Measurements from ENCODE around the gene RSAD1.
A peak's percentile ranks its signal among the peaks of the same experiment; 100 is the strongest.

The RSAD1 gene

DNA sequence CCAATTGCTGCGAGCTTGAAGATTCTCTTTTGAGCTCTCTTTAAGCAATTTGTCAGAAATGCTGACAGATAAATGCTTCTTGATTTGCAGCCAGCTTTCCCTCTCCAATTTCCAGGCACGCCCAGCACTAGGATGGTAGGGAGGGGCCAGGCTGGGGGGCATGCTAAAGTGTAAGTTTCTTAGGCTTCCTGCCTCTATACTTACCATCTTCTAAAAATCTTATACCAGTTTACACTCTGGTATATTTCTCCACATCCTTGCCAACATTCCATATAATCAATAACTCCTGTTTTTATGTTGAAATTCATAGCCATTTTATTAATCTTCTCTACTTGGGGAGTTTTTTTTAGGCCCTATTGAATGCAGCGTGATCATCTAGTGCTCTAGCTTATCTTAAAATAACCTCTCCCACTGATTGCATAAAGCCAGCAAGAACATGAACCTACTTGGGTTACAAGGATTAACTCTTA lies 35.1 kb upstream of the RSAD1 start (continued):
- TF ChIP-seq, protein P1, sequence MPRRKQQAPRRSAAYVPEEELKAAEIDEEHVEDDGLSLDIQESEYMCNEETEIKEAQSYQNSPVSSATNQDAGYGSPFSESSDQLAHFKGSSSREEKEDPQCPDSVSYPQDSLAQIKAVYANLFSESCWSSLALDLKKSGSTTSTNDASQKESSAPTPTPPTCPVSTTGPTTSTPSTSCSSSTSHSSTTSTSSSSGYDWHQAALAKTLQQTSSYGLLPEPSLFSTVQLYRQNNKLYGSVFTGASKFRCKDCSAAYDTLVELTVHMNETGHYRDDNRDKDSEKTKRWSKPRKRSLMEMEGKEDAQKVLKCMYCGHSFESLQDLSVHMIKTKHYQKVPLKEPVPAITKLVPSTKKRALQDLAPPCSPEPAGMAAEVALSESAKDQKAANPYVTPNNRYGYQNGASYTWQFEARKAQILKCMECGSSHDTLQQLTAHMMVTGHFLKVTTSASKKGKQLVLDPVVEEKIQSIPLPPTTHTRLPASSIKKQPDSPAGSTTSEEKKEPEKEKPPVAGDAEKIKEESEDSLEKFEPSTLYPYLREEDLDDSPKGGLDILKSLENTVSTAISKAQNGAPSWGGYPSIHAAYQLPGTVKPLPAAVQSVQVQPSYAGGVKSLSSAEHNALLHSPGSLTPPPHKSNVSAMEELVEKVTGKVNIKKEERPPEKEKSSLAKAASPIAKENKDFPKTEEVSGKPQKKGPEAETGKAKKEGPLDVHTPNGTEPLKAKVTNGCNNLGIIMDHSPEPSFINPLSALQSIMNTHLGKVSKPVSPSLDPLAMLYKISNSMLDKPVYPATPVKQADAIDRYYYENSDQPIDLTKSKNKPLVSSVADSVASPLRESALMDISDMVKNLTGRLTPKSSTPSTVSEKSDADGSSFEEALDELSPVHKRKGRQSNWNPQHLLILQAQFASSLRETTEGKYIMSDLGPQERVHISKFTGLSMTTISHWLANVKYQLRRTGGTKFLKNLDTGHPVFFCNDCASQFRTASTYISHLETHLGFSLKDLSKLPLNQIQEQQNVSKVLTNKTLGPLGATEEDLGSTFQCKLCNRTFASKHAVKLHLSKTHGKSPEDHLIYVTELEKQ (tag by site-specific recombination; IDR thresholded peaks at IDR 0.05; ENCODE audit: borderline replicate concordance): no peak
- no peak for TF ChIP-seq ZNF529 (tag by site-specific recombination; IDR thresholded peaks at IDR 0.05; ENCODE audit: insufficient replicate concordance)
- TF ChIP-seq ZNF214 (tag by site-specific recombination; IDR thresholded peaks at IDR 0.05; ENCODE audit: borderline replicate concordance): no peak
- TF ChIP-seq ZNF302 (tag by site-specific recombination; IDR thresholded peaks at IDR 0.05; ENCODE audit: low read depth): no peak
- TF ChIP-seq PRDM1 (tag by site-specific recombination; IDR thresholded peaks at IDR 0.05): 0 out of 2 replicates have a peak, but pooled peaks have one; percentile 11
- no peak for TF ChIP-seq ZNF133 (tag by site-specific recombination; IDR thresholded peaks at IDR 0.05)
- no peak for TF ChIP-seq HOXC10 (CRISPR knock-in tag; IDR thresholded peaks at IDR 0.05)
- TF ChIP-seq ZNF677 (tag by site-specific recombination; IDR thresholded peaks at IDR 0.05): no peak
- TF ChIP-seq ZNF433 (tag by site-specific recombination; IDR thresholded peaks at IDR 0.05; ENCODE audit: low read depth): no peak
- TF ChIP-seq ZNF184 (tag by site-specific recombination; IDR thresholded peaks at IDR 0.05): no peak
- TF ChIP-seq KLF8 (tag by site-specific recombination; IDR thresholded peaks at IDR 0.05): no peak
- no peak for TF ChIP-seq ZFP3 (tag by site-specific recombination; IDR thresholded peaks at IDR 0.05; ENCODE audit: low read depth)
- no peak for TF ChIP-seq ZNF624 (tag by site-specific recombination; IDR thresholded peaks at IDR 0.05)
- TF ChIP-seq, protein P2, sequence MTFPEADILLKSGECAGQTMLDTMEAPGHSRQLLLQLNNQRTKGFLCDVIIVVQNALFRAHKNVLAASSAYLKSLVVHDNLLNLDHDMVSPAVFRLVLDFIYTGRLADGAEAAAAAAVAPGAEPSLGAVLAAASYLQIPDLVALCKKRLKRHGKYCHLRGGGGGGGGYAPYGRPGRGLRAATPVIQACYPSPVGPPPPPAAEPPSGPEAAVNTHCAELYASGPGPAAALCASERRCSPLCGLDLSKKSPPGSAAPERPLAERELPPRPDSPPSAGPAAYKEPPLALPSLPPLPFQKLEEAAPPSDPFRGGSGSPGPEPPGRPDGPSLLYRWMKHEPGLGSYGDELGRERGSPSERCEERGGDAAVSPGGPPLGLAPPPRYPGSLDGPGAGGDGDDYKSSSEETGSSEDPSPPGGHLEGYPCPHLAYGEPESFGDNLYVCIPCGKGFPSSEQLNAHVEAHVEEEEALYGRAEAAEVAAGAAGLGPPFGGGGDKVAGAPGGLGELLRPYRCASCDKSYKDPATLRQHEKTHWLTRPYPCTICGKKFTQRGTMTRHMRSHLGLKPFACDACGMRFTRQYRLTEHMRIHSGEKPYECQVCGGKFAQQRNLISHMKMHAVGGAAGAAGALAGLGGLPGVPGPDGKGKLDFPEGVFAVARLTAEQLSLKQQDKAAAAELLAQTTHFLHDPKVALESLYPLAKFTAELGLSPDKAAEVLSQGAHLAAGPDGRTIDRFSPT (tag by site-specific recombination; IDR thresholded peaks at IDR 0.05): no peak
- TF ChIP-seq ZBTB7A (tag by site-specific recombination; IDR thresholded peaks at IDR 0.05; ENCODE audit: low read depth): no peak
- TF ChIP-seq ZNF354C (tag by site-specific recombination; IDR thresholded peaks at IDR 0.05; ENCODE audit: borderline replicate concordance, low read depth): no peak
- TF ChIP-seq, protein P3, sequence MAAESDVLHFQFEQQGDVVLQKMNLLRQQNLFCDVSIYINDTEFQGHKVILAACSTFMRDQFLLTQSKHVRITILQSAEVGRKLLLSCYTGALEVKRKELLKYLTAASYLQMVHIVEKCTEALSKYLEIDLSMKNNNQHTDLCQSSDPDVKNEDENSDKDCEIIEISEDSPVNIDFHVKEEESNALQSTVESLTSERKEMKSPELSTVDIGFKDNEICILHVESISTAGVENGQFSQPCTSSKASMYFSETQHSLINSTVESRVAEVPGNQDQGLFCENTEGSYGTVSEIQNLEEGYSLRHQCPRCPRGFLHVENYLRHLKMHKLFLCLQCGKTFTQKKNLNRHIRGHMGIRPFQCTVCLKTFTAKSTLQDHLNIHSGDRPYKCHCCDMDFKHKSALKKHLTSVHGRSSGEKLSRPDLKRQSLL (tag by site-specific recombination; IDR thresholded peaks at IDR 0.05): no peak
- TF ChIP-seq, protein P4, sequence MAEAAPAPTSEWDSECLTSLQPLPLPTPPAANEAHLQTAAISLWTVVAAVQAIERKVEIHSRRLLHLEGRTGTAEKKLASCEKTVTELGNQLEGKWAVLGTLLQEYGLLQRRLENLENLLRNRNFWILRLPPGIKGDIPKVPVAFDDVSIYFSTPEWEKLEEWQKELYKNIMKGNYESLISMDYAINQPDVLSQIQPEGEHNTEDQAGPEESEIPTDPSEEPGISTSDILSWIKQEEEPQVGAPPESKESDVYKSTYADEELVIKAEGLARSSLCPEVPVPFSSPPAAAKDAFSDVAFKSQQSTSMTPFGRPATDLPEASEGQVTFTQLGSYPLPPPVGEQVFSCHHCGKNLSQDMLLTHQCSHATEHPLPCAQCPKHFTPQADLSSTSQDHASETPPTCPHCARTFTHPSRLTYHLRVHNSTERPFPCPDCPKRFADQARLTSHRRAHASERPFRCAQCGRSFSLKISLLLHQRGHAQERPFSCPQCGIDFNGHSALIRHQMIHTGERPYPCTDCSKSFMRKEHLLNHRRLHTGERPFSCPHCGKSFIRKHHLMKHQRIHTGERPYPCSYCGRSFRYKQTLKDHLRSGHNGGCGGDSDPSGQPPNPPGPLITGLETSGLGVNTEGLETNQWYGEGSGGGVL (tag by site-specific recombination; IDR thresholded peaks at IDR 0.05): no peak
- TF ChIP-seq, protein P5, sequence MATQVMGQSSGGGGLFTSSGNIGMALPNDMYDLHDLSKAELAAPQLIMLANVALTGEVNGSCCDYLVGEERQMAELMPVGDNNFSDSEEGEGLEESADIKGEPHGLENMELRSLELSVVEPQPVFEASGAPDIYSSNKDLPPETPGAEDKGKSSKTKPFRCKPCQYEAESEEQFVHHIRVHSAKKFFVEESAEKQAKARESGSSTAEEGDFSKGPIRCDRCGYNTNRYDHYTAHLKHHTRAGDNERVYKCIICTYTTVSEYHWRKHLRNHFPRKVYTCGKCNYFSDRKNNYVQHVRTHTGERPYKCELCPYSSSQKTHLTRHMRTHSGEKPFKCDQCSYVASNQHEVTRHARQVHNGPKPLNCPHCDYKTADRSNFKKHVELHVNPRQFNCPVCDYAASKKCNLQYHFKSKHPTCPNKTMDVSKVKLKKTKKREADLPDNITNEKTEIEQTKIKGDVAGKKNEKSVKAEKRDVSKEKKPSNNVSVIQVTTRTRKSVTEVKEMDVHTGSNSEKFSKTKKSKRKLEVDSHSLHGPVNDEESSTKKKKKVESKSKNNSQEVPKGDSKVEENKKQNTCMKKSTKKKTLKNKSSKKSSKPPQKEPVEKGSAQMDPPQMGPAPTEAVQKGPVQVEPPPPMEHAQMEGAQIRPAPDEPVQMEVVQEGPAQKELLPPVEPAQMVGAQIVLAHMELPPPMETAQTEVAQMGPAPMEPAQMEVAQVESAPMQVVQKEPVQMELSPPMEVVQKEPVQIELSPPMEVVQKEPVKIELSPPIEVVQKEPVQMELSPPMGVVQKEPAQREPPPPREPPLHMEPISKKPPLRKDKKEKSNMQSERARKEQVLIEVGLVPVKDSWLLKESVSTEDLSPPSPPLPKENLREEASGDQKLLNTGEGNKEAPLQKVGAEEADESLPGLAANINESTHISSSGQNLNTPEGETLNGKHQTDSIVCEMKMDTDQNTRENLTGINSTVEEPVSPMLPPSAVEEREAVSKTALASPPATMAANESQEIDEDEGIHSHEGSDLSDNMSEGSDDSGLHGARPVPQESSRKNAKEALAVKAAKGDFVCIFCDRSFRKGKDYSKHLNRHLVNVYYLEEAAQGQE (tag by site-specific recombination; IDR thresholded peaks at IDR 0.05): no peak
- TF ChIP-seq ZNF521 (tag by site-specific recombination; IDR thresholded peaks at IDR 0.05): no peak
- TF ChIP-seq, protein P6, sequence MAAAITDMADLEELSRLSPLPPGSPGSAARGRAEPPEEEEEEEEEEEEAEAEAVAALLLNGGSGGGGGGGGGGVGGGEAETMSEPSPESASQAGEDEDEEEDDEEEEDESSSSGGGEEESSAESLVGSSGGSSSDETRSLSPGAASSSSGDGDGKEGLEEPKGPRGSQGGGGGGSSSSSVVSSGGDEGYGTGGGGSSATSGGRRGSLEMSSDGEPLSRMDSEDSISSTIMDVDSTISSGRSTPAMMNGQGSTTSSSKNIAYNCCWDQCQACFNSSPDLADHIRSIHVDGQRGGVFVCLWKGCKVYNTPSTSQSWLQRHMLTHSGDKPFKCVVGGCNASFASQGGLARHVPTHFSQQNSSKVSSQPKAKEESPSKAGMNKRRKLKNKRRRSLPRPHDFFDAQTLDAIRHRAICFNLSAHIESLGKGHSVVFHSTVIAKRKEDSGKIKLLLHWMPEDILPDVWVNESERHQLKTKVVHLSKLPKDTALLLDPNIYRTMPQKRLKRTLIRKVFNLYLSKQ (tag by site-specific recombination; IDR thresholded peaks at IDR 0.05; ENCODE audit: borderline replicate concordance): no peak
- TF ChIP-seq, protein P7, sequence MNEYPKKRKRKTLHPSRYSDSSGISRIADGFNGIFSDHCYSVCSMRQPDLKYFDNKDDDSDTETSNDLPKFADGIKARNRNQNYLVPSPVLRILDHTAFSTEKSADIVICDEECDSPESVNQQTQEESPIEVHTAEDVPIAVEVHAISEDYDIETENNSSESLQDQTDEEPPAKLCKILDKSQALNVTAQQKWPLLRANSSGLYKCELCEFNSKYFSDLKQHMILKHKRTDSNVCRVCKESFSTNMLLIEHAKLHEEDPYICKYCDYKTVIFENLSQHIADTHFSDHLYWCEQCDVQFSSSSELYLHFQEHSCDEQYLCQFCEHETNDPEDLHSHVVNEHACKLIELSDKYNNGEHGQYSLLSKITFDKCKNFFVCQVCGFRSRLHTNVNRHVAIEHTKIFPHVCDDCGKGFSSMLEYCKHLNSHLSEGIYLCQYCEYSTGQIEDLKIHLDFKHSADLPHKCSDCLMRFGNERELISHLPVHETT (tag by site-specific recombination; IDR thresholded peaks at IDR 0.05): no peak
- no peak for TF ChIP-seq ZNF548 (tag by site-specific recombination; IDR thresholded peaks at IDR 0.05)
- no peak for TF ChIP-seq ZNF837 (tag by site-specific recombination; IDR thresholded peaks at IDR 0.05)
